ENCODE data around the gene KRTAP7-1. TPM values are rescaled to one million over a fixed set of nuclear protein-coding genes. Genes with fewer than 3 reads are reported as not detected.

KRTAP7-1 gene
- total and polyA plus RNA-seq, 12 donors: not detected

GRCh38 chr21:30839304-30839703 lies 9.7 kb upstream of the KRTAP7-1 start:
- H3K27ac ChIP-seq: no peak overlapping the region
- no peak overlapping the region for H3K4me3 ChIP-seq
- no peaks in the 10 kb centered on the region for H3K4me1 ChIP-seq (replicated peaks in 1 of 2)
- DNase-seq: peak in 5 of 7 donors; percentile 6 to 54 (median 24)
- whole genome bisulfite sequencing, 4 donors: 26 to 38% (median 32%) methylated on average over 5 of the region's 5 CpGs
- intact Hi-C loops (cut with DNase I): no loop called here
- TF ChIP-seq CTCF (IDR thresholded peaks at IDR 0.05) (peak in 1 of 6 experiments; percentile 28), POLR2A (IDR thresholded peaks at IDR 0.05) (no peak)
- no peaks in the 10 kb centered on the region for H3K9me3 ChIP-seq (replicated peaks in 1 of 3)
- no peaks in the 10 kb centered on the region for H3K27me3 ChIP-seq
- H3K36me3 ChIP-seq (replicated peaks in 1 of 2): no peaks in the 10 kb centered on the region

- TF ChIP-seq POLR2A (IDR thresholded peaks at IDR 0.05) (no peak), CTCF (IDR thresholded peaks at IDR 0.05) (no peak)
- intact Hi-C loops (cut with DNase I): no loop called here
- DNase-seq: no peak
Measured at GRCh38 chr21:30838536-30838935, 9.0 kb upstream of the KRTAP7-1 start.

DNA sequence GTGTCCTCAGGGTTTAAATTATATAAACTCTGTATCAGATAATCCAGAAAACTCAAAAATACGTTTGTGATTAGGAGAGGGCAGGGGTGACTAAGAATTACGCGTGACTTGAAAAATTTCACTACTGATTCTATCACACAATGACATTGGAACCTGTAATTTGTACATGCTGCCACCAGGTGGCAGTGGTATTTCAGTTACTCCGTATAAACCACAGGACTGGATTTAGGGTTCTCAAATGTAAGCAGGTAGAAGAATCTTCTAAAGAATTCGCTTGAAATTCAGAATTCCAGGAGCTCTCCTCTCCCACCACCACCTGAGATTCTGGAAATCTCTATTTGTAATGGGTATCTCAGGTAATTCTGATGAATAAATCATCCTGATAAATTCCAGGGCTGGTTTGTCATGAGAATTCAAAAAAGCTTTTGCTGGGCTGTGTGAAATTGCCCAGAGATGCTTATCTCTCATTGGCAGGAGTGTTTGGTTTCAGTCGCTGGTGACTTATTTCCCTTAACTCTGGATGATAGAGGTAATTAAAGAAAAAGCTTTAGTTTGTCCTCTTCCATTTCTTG lies 1.7 kb upstream of the KRTAP7-1 start:
- intact Hi-C loops (cut with DNase I): loop anchor here in 1 of 2 donors (5.0 kb wide), 1 partner anchor 256 kb away; no protein-coding TSS in a partner anchor
- TF ChIP-seq POLR2A (IDR thresholded peaks at IDR 0.05) (no peak), CTCF (IDR thresholded peaks at IDR 0.05) (peak in 5 of 6 experiments; percentile 14 to 46 (median 41))
- Histone ChIP-seq H3K4me3 (no peak overlapping the region), H3K36me3 (replicated peaks in 1 of 2) (no peaks in the 10 kb centered on the region), H3K9me3 (replicated peaks in 1 of 3) (no peaks in the 10 kb centered on the region), H3K4me1 (replicated peaks in 1 of 2) (no peaks in the 10 kb centered on the region), H3K27ac (no peak overlapping the region), H3K27me3 (no peaks in the 10 kb centered on the region)
- DNase-seq: peak in 2 of 7 donors; percentile 3 to 21
- WGBS, 4 donors: 40 to 47% (median 44%) methylated on average over 6 of the region's 6 CpGs

More at GRCh38 chr21:30838536-30838935, 9.0 kb upstream of the KRTAP7-1 start:
- no peaks in the 10 kb centered on the region for H3K27me3 ChIP-seq
- 83 to 89% (median 85%) methylated on average over 6 of the region's 6 CpGs for WGBS, 4 donors
- H3K4me3 ChIP-seq: no peak overlapping the region
- H3K4me1 ChIP-seq (replicated peaks in 1 of 2): no peaks in the 10 kb centered on the region
- H3K36me3 ChIP-seq (replicated peaks in 1 of 2): no peaks in the 10 kb centered on the region
- no peaks in the 10 kb centered on the region for H3K9me3 ChIP-seq (replicated peaks in 1 of 3)
- H3K27ac ChIP-seq: no peak overlapping the region

DNA sequence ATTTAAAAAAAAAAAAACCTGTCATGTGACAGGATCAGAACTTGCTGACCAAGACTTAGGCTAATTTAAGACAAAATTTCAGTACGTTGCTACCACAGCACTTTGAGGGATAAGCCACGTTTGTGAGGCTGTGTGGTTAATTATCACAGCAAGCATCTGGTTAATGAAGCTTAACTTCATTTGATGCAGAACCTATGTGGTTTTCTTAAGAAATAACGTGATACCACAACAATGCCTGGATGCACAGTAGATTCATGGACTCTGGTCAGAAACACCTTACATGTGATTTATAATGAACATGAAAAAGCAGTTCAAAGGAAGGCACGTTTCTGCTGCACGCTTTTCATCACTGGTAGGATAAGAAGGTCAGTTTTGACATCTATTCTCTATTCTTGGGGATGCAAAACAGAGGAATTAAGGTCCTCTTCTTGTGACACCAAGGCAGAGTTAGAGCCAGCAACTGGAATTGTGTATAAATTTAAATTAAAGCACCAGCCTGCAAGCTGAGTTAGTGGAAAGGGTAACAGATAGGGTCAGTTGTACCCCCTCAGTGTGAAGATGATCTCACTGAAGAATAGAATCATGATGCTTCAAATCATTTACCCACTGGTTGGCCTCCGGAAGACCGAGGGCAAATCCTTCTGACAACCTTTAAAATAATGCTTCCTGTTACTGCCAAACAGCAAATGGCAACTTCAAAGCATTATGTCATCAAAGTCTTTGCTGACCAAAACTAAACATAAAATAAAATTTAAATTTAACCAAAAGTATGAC lies 10.5 kb downstream of the KRTAP7-1 start:
- TF ChIP-seq POLR2A (IDR thresholded peaks at IDR 0.05) (no peak), CTCF (IDR thresholded peaks at IDR 0.05) (no peak)
- H3K36me3 ChIP-seq (replicated peaks in 1 of 2): no peaks in the 10 kb centered on the region
- no peak overlapping the region for H3K4me3 ChIP-seq
- H3K27ac ChIP-seq: no peak overlapping the region
- 35 to 42% (median 38%) methylated on average over 7 of the region's 7 CpGs for WGBS, 4 donors
- no peaks in the 10 kb centered on the region for H3K9me3 ChIP-seq (replicated peaks in 1 of 3)
- H3K27me3 ChIP-seq: no peaks in the 10 kb centered on the region
- H3K4me1 ChIP-seq (replicated peaks in 1 of 2): no peaks in the 10 kb centered on the region
- intact Hi-C loops (cut with DNase I): no loop called here
- no peak for DNase-seq

Measured in adrenal gland (tissue), 12 donors.